ENCODE measurements around the gene TNNC1. TPM values are rescaled to one million over a fixed set of nuclear protein-coding genes. Genes with fewer than 3 reads are reported as not detected.

TNNC1 gene
- total and polyA plus RNA-seq, 4 donors, result 0.21 to 0.75 (median 0.35) TPM

DNA sequence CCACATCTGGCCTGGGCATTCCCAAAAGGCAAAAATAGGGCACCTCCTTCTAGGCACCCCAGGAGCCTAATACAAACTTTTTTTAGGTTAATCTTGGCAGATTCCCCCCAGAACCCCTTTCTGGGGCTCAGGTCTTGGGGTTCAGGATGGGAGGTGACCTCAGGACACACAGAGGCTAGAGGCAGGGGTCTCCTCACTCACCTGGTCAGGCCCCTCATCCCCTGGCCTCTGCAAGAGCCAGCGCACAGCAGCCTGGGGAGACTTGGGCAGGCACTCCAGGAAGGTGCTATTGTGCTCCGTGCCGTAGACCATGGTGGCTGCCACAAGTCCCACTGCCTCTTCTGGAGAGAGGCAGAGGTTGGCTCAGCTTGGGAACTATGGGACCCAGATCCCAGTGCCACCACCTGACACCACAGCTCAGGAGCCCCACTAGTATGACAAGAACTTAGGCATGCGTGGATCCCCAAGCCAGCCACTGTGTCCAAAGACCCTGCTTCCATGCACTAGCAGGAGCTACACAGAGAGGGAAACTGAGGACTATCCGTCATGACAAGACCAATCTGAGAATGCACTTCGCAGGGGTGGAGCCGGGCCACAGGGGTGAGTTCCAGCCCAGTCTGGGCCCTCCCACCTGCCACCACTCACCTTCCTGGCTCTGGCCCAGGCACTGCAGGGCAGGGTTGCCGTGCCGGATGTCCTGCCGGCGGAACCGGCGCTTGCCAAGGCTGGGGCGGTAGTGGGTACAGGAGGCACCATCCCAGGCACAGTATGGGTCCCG lies 16.3 kb downstream of the TNNC1 start:
- Histone ChIP-seq H3K4me1 (ENCODE audit: control insufficient read depth in 4 of 4, insufficient read depth in 4 of 4, low read length in 3 of 4) (no peaks in the 10 kb centered on the region), H3K9ac (ENCODE audit: low read depth in 1 of 2, low read length in 2 of 2) (no peak overlapping the region), H3K27me3 (ENCODE audit: control insufficient read depth in 4 of 4, insufficient read depth in 4 of 4, low read length in 3 of 4) (no peaks in the 10 kb centered on the region), H3K9me3 (ENCODE audit: control insufficient read depth in 4 of 4, low read length in 3 of 4) (no peaks in the 10 kb centered on the region), H3K36me3 (ENCODE audit: control insufficient read depth in 4 of 4, insufficient read depth in 3 of 4, low read depth in 1 of 4, low read length in 3 of 4) (no peaks in the 10 kb centered on the region), H3K27ac (ENCODE audit: low read depth in 1 of 2, low read length in 2 of 2) (no peak overlapping the region), H3K4me3 (ENCODE audit: low read depth in 1 of 3, low read length in 3 of 3) (no peak overlapping the region)
- TF ChIP-seq NR2F2 (IDR thresholded peaks at IDR 0.05) (no peak), RXRA (IDR thresholded peaks at IDR 0.05) (no peak), JUND (IDR thresholded peaks at IDR 0.05) (no peak), GABPA (IDR thresholded peaks at IDR 0.05 in 1 of 2, conservative IDR thresholded peaks at IDR 0.05 in 1 of 2) (no peak), EGR1 (IDR thresholded peaks at IDR 0.05; ENCODE audit: low read depth in 2 of 2) (no peak)
- TF ChIP-seq, protein P1, sequence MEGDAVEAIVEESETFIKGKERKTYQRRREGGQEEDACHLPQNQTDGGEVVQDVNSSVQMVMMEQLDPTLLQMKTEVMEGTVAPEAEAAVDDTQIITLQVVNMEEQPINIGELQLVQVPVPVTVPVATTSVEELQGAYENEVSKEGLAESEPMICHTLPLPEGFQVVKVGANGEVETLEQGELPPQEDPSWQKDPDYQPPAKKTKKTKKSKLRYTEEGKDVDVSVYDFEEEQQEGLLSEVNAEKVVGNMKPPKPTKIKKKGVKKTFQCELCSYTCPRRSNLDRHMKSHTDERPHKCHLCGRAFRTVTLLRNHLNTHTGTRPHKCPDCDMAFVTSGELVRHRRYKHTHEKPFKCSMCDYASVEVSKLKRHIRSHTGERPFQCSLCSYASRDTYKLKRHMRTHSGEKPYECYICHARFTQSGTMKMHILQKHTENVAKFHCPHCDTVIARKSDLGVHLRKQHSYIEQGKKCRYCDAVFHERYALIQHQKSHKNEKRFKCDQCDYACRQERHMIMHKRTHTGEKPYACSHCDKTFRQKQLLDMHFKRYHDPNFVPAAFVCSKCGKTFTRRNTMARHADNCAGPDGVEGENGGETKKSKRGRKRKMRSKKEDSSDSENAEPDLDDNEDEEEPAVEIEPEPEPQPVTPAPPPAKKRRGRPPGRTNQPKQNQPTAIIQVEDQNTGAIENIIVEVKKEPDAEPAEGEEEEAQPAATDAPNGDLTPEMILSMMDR (IDR thresholded peaks at IDR 0.05; ENCODE audit: low read depth, low read length, missing input control), result no peak
- TF ChIP-seq, protein P2, sequence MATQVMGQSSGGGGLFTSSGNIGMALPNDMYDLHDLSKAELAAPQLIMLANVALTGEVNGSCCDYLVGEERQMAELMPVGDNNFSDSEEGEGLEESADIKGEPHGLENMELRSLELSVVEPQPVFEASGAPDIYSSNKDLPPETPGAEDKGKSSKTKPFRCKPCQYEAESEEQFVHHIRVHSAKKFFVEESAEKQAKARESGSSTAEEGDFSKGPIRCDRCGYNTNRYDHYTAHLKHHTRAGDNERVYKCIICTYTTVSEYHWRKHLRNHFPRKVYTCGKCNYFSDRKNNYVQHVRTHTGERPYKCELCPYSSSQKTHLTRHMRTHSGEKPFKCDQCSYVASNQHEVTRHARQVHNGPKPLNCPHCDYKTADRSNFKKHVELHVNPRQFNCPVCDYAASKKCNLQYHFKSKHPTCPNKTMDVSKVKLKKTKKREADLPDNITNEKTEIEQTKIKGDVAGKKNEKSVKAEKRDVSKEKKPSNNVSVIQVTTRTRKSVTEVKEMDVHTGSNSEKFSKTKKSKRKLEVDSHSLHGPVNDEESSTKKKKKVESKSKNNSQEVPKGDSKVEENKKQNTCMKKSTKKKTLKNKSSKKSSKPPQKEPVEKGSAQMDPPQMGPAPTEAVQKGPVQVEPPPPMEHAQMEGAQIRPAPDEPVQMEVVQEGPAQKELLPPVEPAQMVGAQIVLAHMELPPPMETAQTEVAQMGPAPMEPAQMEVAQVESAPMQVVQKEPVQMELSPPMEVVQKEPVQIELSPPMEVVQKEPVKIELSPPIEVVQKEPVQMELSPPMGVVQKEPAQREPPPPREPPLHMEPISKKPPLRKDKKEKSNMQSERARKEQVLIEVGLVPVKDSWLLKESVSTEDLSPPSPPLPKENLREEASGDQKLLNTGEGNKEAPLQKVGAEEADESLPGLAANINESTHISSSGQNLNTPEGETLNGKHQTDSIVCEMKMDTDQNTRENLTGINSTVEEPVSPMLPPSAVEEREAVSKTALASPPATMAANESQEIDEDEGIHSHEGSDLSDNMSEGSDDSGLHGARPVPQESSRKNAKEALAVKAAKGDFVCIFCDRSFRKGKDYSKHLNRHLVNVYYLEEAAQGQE (IDR thresholded peaks at IDR 0.05), result no peak
- TF ChIP-seq, protein P3, sequence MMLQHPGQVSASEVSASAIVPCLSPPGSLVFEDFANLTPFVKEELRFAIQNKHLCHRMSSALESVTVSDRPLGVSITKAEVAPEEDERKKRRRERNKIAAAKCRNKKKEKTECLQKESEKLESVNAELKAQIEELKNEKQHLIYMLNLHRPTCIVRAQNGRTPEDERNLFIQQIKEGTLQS (IDR thresholded peaks at IDR 0.05), result no peak
- no peak for DNase-seq (ENCODE audit: low spot score)
- WGBS, result 89% methylated on average over 15 of the region's 15 CpGs

DNA sequence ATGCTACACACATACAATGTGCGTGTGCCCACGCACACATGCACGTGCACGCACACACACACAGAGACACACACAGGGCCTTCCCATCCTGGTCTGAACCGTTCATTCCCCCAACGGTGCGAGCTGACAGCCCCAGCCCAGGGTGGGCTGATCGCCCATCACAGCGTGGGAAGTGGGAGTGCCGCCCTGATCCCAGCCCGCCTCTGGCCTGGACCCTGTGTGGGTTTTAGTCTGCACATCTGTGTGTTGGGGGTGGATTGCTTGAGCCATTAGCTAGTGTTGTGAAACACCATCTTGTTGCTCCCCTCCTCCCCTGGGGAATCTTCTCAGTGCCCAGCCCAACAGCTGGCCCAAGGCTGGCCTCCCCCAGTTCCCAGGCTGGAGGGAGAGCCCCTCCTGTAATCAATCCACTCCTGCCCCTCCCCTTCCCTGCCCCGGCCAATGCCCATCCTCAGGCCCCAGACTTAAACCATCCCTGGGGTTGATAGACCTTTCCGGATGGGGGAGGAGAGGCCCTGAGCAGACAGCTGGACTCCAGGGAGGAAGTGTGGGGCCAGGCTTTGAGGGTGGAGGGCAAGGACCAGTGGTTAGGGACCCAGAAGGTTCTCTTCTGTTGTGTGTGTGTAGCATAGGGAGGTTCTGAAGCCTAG lies 17.2 kb downstream of the TNNC1 start:
- Histone ChIP-seq H3K9ac (ENCODE audit: low read depth in 1 of 2, low read length in 2 of 2) (no peak overlapping the region), H3K9me3 (ENCODE audit: control insufficient read depth in 4 of 4, low read length in 3 of 4) (no peaks in the 10 kb centered on the region), H3K27me3 (ENCODE audit: control insufficient read depth in 4 of 4, insufficient read depth in 4 of 4, low read length in 3 of 4) (no peaks in the 10 kb centered on the region), H3K4me1 (ENCODE audit: control insufficient read depth in 4 of 4, insufficient read depth in 4 of 4, low read length in 3 of 4) (no peaks in the 10 kb centered on the region), H3K4me3 (ENCODE audit: low read depth in 1 of 3, low read length in 3 of 3) (no peak overlapping the region), H3K36me3 (ENCODE audit: control insufficient read depth in 4 of 4, insufficient read depth in 3 of 4, low read depth in 1 of 4, low read length in 3 of 4) (no peaks in the 10 kb centered on the region), H3K27ac (ENCODE audit: low read depth in 1 of 2, low read length in 2 of 2) (no peak overlapping the region)
- DNase-seq (ENCODE audit: low spot score), result no peak
- WGBS, result 91% methylated on average over 13 of the region's 13 CpGs
- TF ChIP-seq RAD21 (IDR thresholded peaks at IDR 0.05), result no peak
- TF ChIP-seq HNF4A (conservative IDR thresholded peaks at IDR 0.05), result no peak
- TF ChIP-seq RXRA (IDR thresholded peaks at IDR 0.05), result no peak
- TF ChIP-seq, protein P1 (IDR thresholded peaks at IDR 0.05; ENCODE audit: low read depth, low read length, missing input control), result no peak
- TF ChIP-seq, protein P3 (IDR thresholded peaks at IDR 0.05), result no peak
- TF ChIP-seq, protein P4, sequence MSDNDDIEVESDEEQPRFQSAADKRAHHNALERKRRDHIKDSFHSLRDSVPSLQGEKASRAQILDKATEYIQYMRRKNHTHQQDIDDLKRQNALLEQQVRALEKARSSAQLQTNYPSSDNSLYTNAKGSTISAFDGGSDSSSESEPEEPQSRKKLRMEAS (IDR thresholded peaks at IDR 0.05), result no peak
- TF ChIP-seq, protein P2 (IDR thresholded peaks at IDR 0.05), result no peak
- TF ChIP-seq YY1 (IDR thresholded peaks at IDR 0.05), result no peak
- no peak for TF ChIP-seq HNF4G (IDR thresholded peaks at IDR 0.05)
- TF ChIP-seq JUND (IDR thresholded peaks at IDR 0.05), result no peak
- no peak for TF ChIP-seq EGR1 (IDR thresholded peaks at IDR 0.05; ENCODE audit: low read depth in 2 of 2)
- no peak for TF ChIP-seq SP1 (IDR thresholded peaks at IDR 0.05)
- no peak for TF ChIP-seq FOXA2 (IDR thresholded peaks at IDR 0.05)
- no peak for TF ChIP-seq NR2F2 (IDR thresholded peaks at IDR 0.05)

Data from liver (tissue), 9 donors.